OCI-LY1 (cell line): Measurements from ENCODE around the gene TMEM107.

Experiments used
- H2AFZ ChIP-seq: fragments of 200-600 bp; sonication (generic), shearing (Covaris generic); 2 replicates; pipeline ENCODE4 v1.6.0; 2014; ENCODE audit warnings: antibody characterized with exemption, mild to moderate bottlenecking, low read length
- H3F3A ChIP-seq: fragments of 200-600 bp; sonication (generic), shearing (Covaris generic); 2 replicates; pipeline ENCODE4 v1.6.0; 2014; ENCODE audit warnings: mild to moderate bottlenecking, antibody characterized with exemption, low read length, moderate library complexity; ENCODE audit not compliant: insufficient read depth
- H3K27ac ChIP-seq: fragments of 200-600 bp; sonication (generic); 2 replicates; pipeline ENCODE4 v1.5.1; 2014; ENCODE audit warnings: low read length, mixed run types, mild to moderate bottlenecking, low read depth; ENCODE audit not compliant: poor library complexity, severe bottlenecking
- H3K27me3 ChIP-seq: fragments of 200-600 bp; sonication (generic); 2 replicates; pipeline ENCODE4 v1.6.0; 2014; ENCODE audit warnings: antibody characterized with exemption, mild to moderate bottlenecking, low read length, moderate library complexity; ENCODE audit not compliant: insufficient read depth
- H3K36me3 ChIP-seq: fragments of 200-600 bp; sonication (generic); 2 replicates; pipeline ENCODE4 v1.6.1; 2014; ENCODE audit warnings: mild to moderate bottlenecking, antibody characterized with exemption, low read length, moderate library complexity, mixed read lengths; ENCODE audit not compliant: insufficient read depth
- H3K4me1 ChIP-seq: fragments of 200-600 bp; sonication (generic); 2 replicates; pipeline ENCODE4 v1.5.1; 2014; ENCODE audit warnings: mild to moderate bottlenecking, low read length, moderate library complexity; ENCODE audit not compliant: insufficient read depth, severe bottlenecking
- H3K4me2 ChIP-seq: fragments of 200-600 bp; sonication (generic), shearing (Covaris generic); 2 replicates; pipeline ENCODE4 v1.6.1; 2014; ENCODE audit warnings: low read length
- H3K4me3 ChIP-seq: fragments of 200-600 bp; sonication (generic); 2 replicates; pipeline ENCODE4 v1.5.1; 2014; ENCODE audit warnings: low read length, low read depth, mild to moderate bottlenecking, mixed read lengths; ENCODE audit not compliant: poor library complexity, severe bottlenecking
- H3K79me2 ChIP-seq: fragments of 200-600 bp; shearing (Covaris generic); 2 replicates; pipeline ENCODE4 v1.6.1; 2016; ENCODE audit warnings: mixed run types, low read length, mixed read lengths; ENCODE audit not compliant: insufficient read depth
- H3K9ac ChIP-seq: fragments of 200-600 bp; sonication (generic), shearing (Covaris generic); 2 replicates; pipeline ENCODE4 v1.6.1; 2014; ENCODE audit warnings: mild to moderate bottlenecking, low read length, mixed read lengths
- H3K9me2 ChIP-seq: fragments of 200-600 bp; sonication (generic), shearing (Covaris generic); 2 replicates; pipeline ENCODE4 v1.6.1; 2014; ENCODE audit warnings: low read depth, mild to moderate bottlenecking, low read length, mixed read lengths
- H3K9me3 ChIP-seq: fragments of 200-600 bp; shearing (Covaris generic); 2 replicates; pipeline ENCODE4 v1.6.1; 2014; ENCODE audit warnings: low read length, mixed read lengths
- H4K20me1 ChIP-seq: fragments of 200-600 bp; sonication (generic), shearing (Covaris generic); 2 replicates; pipeline ENCODE4 v1.6.0; 2016; ENCODE audit warnings: mild to moderate bottlenecking, low read length; ENCODE audit not compliant: insufficient read depth
- CTCF ChIP-seq: fragments of 200-600 bp; sonication (generic), shearing (Covaris generic); IDR thresholded peaks from 2 replicates; pipeline ENCODE4 v1.5.1; 2017; ENCODE audit warnings: mild to moderate bottlenecking, antibody characterized with exemption, low read length, moderate library complexity, mixed read lengths
- EZH2 ChIP-seq: fragments of 200-600 bp; sonication (generic), shearing (Covaris generic); IDR thresholded peaks from 2 replicates; pipeline ENCODE4 v1.8.0; 2017; ENCODE audit warnings: borderline replicate concordance, mixed run types, mild to moderate bottlenecking, antibody characterized with exemption, low read length, moderate library complexity, mixed read lengths

TMEM107 gene

GRCh38 chr17:8206536-8206935 is 30.4 kb upstream of the TMEM107 start:
- peaks cover 17% of the 10 kb centered on the region for H3K79me2 ChIP-seq
- peaks cover 53% of the 10 kb centered on the region for H3K36me3 ChIP-seq
- peaks cover 38% of the 10 kb centered on the region for H3K4me1 ChIP-seq
- H2AFZ ChIP-seq: no peak overlapping the region
- TF ChIP-seq CTCF (no peak), EZH2 (no peak)
- no peaks in the 10 kb centered on the region for H3K9me2 ChIP-seq
- no peaks in the 10 kb centered on the region for H3K9me3 ChIP-seq
- H3K27me3 ChIP-seq: no peaks in the 10 kb centered on the region
- no peak overlapping the region for H3K4me2 ChIP-seq
- H3K9ac ChIP-seq: no peak overlapping the region
- no peaks in the 10 kb centered on the region for H4K20me1 ChIP-seq
- no peak overlapping the region for H3K4me3 ChIP-seq
- no peak overlapping the region for H3K27ac ChIP-seq
- 0 out of 2 replicates have a peak, but pooled peaks cover 3% of the 10 kb centered on the region for H3F3A ChIP-seq

- TF ChIP-seq EZH2 (no peak), CTCF (no peak)
- Histone ChIP-seq H3K27ac (peak overlapping the region; percentile 67), H3K4me2 (no peak overlapping the region; the same call in 1 of the 2 replicates), H3F3A (0 out of 2 replicates have a peak, but pooled peaks cover 3% of the 10 kb centered on the region), H3K9me2 (no peaks in the 10 kb centered on the region), H3K27me3 (no peaks in the 10 kb centered on the region), H3K4me1 (peaks cover 30% of the 10 kb centered on the region), H4K20me1 (no peaks in the 10 kb centered on the region), H3K9ac (no peak overlapping the region), H3K4me3 (no peak overlapping the region), H3K79me2 (peaks cover 15% of the 10 kb centered on the region), H3K36me3 (peaks cover 53% of the 10 kb centered on the region), H2AFZ (no peak overlapping the region), H3K9me3 (no peaks in the 10 kb centered on the region)
Measured at GRCh38 chr17:8204761-8205555, 28.8 kb upstream of the TMEM107 start.

GRCh38 chr17:8192070-8192815 is 16.1 kb upstream of the TMEM107 start:
- Histone ChIP-seq H3K9ac (peak overlapping the region; percentile 58), H3K4me2 (peak overlapping the region; percentile 73), H2AFZ (no peak overlapping the region), H3K9me3 (no peaks in the 10 kb centered on the region), H3F3A (peaks cover 11% of the 10 kb centered on the region; the same call in 1 of the 2 replicates), H3K27ac (peak overlapping the region; percentile 85), H3K4me1 (peaks cover 52% of the 10 kb centered on the region), H3K27me3 (no peaks in the 10 kb centered on the region), H3K79me2 (no peaks in the 10 kb centered on the region), H3K4me3 (peak overlapping the region; percentile 62), H3K9me2 (no peaks in the 10 kb centered on the region), H3K36me3 (no peaks in the 10 kb centered on the region), H4K20me1 (no peaks in the 10 kb centered on the region)
- TF ChIP-seq CTCF: no peak
- no peak for TF ChIP-seq EZH2
